ENCODE measurements around the gene PHETA2. TPM values are rescaled to one million over a fixed set of nuclear protein-coding genes. Genes with fewer than 3 reads are reported as not detected.
A peak's percentile ranks its signal among the peaks of the same experiment; 100 is the strongest.

Gene PHETA2
- 1 to 10 TPM; 2.7 to 2.8 TPM for total RNA-seq

GRCh38 chr22:42074132-42074811, at the start of gene PHETA2:
Gene PHETA2 (plus strand): TSS chr22:42074248. CDS start chr22:42077294, 3,046 bp downstream.
- Mint-ChIP-seq H3K27me3 (no peaks in the 10 kb centered on the region), H3K27ac (peak within 1 kb of the TSS; percentile 28)
- POLR2A ChIA-PET, result interaction anchor here (0.6 to 1.6 kb wide), 2 partner anchors 16 kb away, joined by 3 to 9 read pairs; partner anchors contain the start of gene NDUFA6

DNA sequence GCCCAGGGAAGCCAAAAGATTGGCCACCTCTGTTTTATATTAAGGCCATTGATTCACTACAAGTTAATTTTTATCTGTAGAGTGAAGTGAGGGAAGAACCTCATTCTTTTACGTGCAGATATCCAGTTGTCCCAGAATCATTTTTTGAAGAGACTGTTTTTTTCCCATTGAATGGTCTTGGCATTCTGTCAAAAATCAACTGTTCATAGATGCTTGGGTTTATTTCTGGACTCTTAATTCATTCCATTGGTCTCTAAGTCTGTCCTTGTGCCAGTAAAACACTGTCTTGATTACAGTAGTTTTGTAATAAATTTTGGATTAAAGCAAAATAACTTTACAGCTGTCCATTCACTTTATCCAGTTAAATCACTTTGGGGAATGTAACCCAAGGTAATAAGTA, 48.6 kb upstream of the PHETA2 start:
- no peak overlapping the region for H3K4me3 Mint-ChIP-seq
- CTCF ChIA-PET, result no interaction called here

More at GRCh38 chr22:42074132-42074811, at the start of gene PHETA2:
- peak; percentile 70 for DNase-seq
- Mint-ChIP-seq H3K4me3 (peak within 1 kb of the TSS; percentile 59), H3K9me3 (no peaks in the 10 kb centered on the region), H3K36me3 (no peaks in the 10 kb centered on the region), H3K4me1 (ENCODE audit: low read depth) (peaks cover 32% of the 10 kb centered on the region)
- intact Hi-C loops (cut with micrococcal nuclease), result loop anchor here (5.0 kb wide), 4 partner anchors 42 to 292 kb away; partner anchors contain the start of genes CENPM and SEPTIN3
- CTCF ChIA-PET, result no interaction called here

DNA sequence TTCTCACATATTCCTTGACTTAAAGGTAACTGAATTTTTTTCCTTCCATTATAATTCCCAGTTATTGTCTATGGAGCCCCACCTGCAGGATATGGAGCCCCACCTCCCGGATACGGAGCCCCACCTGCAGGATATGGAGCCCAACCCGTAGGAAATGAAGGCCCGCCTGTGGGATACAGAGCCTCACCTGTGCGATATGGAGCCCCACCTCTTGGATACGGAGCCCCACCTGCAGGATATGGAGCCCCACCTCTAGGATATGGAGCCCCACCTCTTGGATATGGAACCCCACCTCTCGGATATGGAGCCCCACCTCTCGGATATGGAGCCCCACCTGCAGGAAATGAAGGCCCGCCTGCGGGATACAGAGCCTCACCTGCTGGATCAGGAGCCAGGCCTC, 47.3 kb upstream of the PHETA2 start:
- CTCF ChIA-PET, result no interaction called here
- H3K4me3 Mint-ChIP-seq, result no peak overlapping the region
- no peaks in the 10 kb centered on the region for H3K9me3 Mint-ChIP-seq
- H3K4me1 Mint-ChIP-seq (ENCODE audit: low read depth), result peaks cover 27% of the 10 kb centered on the region
- no peak overlapping the region for H3K27ac Mint-ChIP-seq
- intact Hi-C loops (cut with micrococcal nuclease), result no loop called here
- H3K36me3 Mint-ChIP-seq, result no peaks in the 10 kb centered on the region
- no peaks in the 10 kb centered on the region for H3K27me3 Mint-ChIP-seq
- no peak for DNase-seq
- POLR2A ChIA-PET, result no interaction called here

More for the DNA sequence above, 48.6 kb upstream of the PHETA2 start:
- DNase-seq, result no peak
- Mint-ChIP-seq H3K27me3 (no peaks in the 10 kb centered on the region), H3K4me1 (ENCODE audit: low read depth) (peaks cover 14% of the 10 kb centered on the region), H3K27ac (no peak overlapping the region), H3K36me3 (no peaks in the 10 kb centered on the region), H3K9me3 (no peaks in the 10 kb centered on the region)
- intact Hi-C loops (cut with micrococcal nuclease), result no loop called here
- POLR2A ChIA-PET, result no interaction called here

DNA sequence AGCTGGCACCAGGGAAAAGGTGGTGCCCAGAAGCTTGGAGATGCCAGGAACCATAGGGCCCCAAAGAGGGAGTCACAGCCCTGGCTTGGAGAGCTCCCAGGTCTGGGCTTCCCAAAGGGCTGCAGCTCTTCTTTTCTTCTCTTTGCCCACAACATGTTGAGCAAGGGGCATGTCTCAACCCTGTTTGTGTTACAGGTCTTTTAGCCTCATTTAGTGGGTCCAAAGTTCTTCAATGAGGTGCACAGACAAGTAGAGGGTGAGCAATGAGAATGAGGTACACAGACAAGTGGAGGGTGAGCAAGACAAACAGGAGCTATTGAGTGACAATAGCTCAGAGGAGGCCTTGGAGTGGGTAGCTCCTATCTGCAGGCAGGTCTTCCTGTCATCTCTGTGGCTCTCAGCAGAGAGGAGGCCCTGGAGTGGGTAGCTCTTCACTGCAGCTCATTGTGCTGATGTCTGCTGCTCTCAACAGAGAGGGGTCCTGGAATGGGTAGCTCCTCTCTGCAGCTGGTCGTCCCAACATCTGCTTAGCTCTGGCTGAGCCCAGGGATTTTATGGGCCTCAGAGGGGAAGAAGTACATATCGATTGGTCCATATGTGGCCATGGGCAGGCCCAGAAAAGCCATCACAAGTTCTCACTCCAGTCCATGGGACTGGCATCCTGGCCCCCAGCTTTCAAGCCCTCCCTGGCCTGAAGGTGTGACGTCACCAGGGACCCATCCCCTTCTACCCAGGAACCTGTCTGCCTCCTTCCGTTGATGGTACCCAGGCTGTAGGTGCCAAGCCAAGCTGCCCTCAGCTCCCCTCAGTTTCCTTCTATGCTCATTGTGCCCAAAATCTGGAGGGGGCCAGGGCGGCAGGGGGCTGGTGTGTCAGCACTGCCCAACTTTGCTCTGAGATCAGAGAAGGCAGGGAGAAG, 40.5 kb upstream of the PHETA2 start:
- peak; percentile 13 for DNase-seq
- H3K36me3 Mint-ChIP-seq, result peaks cover 11% of the 10 kb centered on the region
- H3K27ac Mint-ChIP-seq, result no peak overlapping the region
- peaks cover 23% of the 10 kb centered on the region for H3K9me3 Mint-ChIP-seq
- intact Hi-C loops (cut with micrococcal nuclease), result loop anchor here (5.0 kb wide), 1 partner anchor 39 kb away; the partner anchor contains the start of genes NAGA and PHETA2
- no peak overlapping the region for H3K4me3 Mint-ChIP-seq
- ChIA-PET POLR2A (interaction anchor here (1.0 to 1.4 kb wide), 3 partner anchors 36 to 580 kb away, joined by 3 read pairs; no protein-coding TSS in a partner anchor), CTCF (no interaction called here)
- peaks cover 19% of the 10 kb centered on the region for H3K4me1 Mint-ChIP-seq (ENCODE audit: low read depth)
- H3K27me3 Mint-ChIP-seq, result no peaks in the 10 kb centered on the region

DNA sequence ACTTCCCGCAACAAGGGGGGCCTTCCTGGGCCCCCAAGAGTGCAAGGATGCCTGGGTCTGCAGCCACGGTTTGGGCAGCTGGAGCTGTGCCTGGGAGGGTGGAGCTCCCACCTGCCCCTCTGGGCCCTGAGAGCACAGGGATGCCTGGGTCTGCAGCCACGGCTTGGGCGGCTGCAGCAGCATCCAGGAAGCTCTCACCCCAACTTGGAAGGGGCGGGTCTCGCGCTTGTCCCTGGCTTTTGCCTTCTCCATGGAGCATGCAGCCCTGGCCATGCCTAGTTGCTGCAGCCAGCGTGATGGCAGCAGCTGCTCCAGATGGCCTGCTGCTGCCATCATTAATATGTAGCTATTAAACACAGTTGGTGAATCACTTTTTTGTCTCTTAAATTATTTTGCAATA, 38.8 kb upstream of the PHETA2 start:
- no peaks in the 10 kb centered on the region for H3K27me3 Mint-ChIP-seq
- peaks cover 11% of the 10 kb centered on the region for H3K36me3 Mint-ChIP-seq
- POLR2A ChIA-PET, result no interaction called here
- H3K27ac Mint-ChIP-seq, result no peak overlapping the region
- peaks cover 23% of the 10 kb centered on the region for H3K9me3 Mint-ChIP-seq
- H3K4me1 Mint-ChIP-seq (ENCODE audit: low read depth), result peaks cover 17% of the 10 kb centered on the region
- no peak overlapping the region for H3K4me3 Mint-ChIP-seq
- intact Hi-C loops (cut with micrococcal nuclease), result no loop called here
- CTCF ChIA-PET, result interaction anchor here (0.6 kb wide), 1 partner anchor 506 kb away, joined by 3 read pairs; no protein-coding TSS in a partner anchor
- no peak for DNase-seq

- intact Hi-C loops (cut with micrococcal nuclease), result no loop called here
- H3K9me3 Mint-ChIP-seq, result peaks cover 20% of the 10 kb centered on the region
These were observed 34.8 kb upstream of the PHETA2 start for GRCh38 chr22:42039271-42039670.

GRCh38 chr22:42041784-42042183, 32.3 kb upstream of the PHETA2 start:
- no peaks in the 10 kb centered on the region for H3K4me1 Mint-ChIP-seq (ENCODE audit: low read depth)
- H3K4me3 Mint-ChIP-seq, result no peak overlapping the region
- peaks cover 11% of the 10 kb centered on the region for H3K9me3 Mint-ChIP-seq
- no peak for DNase-seq
- intact Hi-C loops (cut with micrococcal nuclease), result no loop called here
- POLR2A ChIA-PET, result no interaction called here
- H3K36me3 Mint-ChIP-seq, result peaks cover 9% of the 10 kb centered on the region
- H3K27ac Mint-ChIP-seq, result no peak overlapping the region
- no peaks in the 10 kb centered on the region for H3K27me3 Mint-ChIP-seq
- CTCF ChIA-PET, result no interaction called here

More at GRCh38 chr22:42039271-42039670, 34.8 kb upstream of the PHETA2 start:
- no peaks in the 10 kb centered on the region for H3K27me3 Mint-ChIP-seq
- DNase-seq, result no peak
- no peak overlapping the region for H3K4me3 Mint-ChIP-seq
- ChIA-PET POLR2A (no interaction called here), CTCF (interaction anchor here (0.6 kb wide), 1 partner anchor 17 kb away, joined by 5 read pairs; no protein-coding TSS in a partner anchor)
- peaks cover 9% of the 10 kb centered on the region for H3K36me3 Mint-ChIP-seq
- H3K27ac Mint-ChIP-seq, result no peak overlapping the region
- H3K4me1 Mint-ChIP-seq (ENCODE audit: low read depth), result no peaks in the 10 kb centered on the region

GRCh38 chr22:42050641-42051180, 23.3 kb upstream of the PHETA2 start:
- H3K27me3 Mint-ChIP-seq, result no peaks in the 10 kb centered on the region
- H3K27ac Mint-ChIP-seq, result no peak overlapping the region
- no peaks in the 10 kb centered on the region for H3K9me3 Mint-ChIP-seq
- H3K36me3 Mint-ChIP-seq, result no peaks in the 10 kb centered on the region
- intact Hi-C loops (cut with micrococcal nuclease), result no loop called here
- H3K4me3 Mint-ChIP-seq, result no peak overlapping the region
- POLR2A ChIA-PET, result no interaction called here
- H3K4me1 Mint-ChIP-seq (ENCODE audit: low read depth), result peaks cover 5% of the 10 kb centered on the region
- no peak for DNase-seq
- CTCF ChIA-PET, result no interaction called here

- Mint-ChIP-seq H3K27me3 (no peaks in the 10 kb centered on the region), H3K4me3 (no peak overlapping the region), H3K9me3 (peaks cover 13% of the 10 kb centered on the region), H3K27ac (no peak overlapping the region), H3K4me1 (ENCODE audit: low read depth) (peaks cover 5% of the 10 kb centered on the region), H3K36me3 (peaks cover 9% of the 10 kb centered on the region)
- no peak for DNase-seq
- ChIA-PET CTCF (no interaction called here), POLR2A (no interaction called here)
- intact Hi-C loops (cut with micrococcal nuclease), result no loop called here
These were observed 21.3 kb upstream of the PHETA2 start for GRCh38 chr22:42052765-42053164.

DNA sequence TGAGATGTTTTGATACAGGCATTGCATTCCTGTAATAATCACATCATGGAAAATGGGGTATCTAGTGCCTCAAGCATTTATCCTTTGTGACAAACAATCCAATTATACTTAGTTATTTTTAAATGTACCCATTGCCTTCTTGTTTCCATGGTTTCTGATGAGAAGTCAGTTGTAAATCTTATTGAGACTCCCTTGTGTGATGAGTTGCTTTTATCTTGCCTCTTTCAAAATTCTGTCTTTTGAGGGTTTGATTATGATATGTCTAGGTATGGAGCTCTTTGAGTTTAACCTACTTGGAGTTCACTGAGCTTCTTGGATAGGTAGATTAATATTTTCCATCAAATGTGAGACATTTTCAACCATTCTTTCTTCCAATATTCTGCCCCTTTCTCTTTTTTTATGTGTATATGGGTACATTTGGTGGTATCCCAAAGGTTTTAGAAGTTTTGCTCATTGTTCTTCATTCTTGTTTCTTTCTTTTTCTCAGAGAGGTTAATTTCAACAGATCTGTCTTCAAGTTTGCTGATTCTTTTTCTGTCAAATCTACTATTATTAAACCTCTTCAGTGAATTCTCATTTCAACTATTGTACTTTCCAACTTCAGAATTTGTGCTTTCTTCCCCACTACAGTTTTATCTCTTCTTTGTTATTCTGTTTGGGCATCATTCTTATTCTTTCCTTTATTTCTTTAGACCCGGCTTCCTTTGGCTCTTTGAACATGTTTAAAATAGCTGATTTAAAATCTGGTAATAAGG, 17.1 kb upstream of the PHETA2 start:
- peaks cover 5% of the 10 kb centered on the region for H3K4me1 Mint-ChIP-seq (ENCODE audit: low read depth)
- intact Hi-C loops (cut with micrococcal nuclease), result no loop called here
- ChIA-PET CTCF (interaction anchor here (0.6 kb wide), 2 partner anchors 18 to 38 kb away, joined by 3 to 5 read pairs; no protein-coding TSS in a partner anchor), POLR2A (no interaction called here)
- peaks cover 20% of the 10 kb centered on the region for H3K9me3 Mint-ChIP-seq
- peaks cover 41% of the 10 kb centered on the region for H3K36me3 Mint-ChIP-seq
- no peak overlapping the region for H3K27ac Mint-ChIP-seq
- H3K27me3 Mint-ChIP-seq, result no peaks in the 10 kb centered on the region
- no peak overlapping the region for H3K4me3 Mint-ChIP-seq
- DNase-seq, result no peak

DNA sequence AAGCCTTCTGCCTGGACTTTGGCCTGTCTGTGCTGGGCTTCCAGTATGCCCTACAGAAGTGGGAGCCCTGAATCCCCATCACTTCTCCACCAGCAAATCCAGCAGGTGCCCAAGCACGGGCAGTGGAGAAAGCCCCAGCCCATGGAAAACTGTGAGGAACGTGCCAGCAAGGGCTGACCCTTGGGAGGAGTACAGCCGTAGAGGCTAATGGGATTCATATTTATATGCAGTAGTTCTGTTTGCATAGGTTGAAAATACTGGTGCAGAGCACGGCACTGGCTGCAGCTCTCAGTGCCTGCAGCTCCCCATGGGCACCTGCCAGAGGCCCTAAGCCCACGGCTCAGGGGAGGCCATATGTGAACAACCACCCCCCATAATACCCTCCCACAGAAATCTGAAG, 13.6 kb upstream of the PHETA2 start:
- intact Hi-C loops (cut with micrococcal nuclease), result no loop called here
- H3K4me3 Mint-ChIP-seq, result no peak overlapping the region
- POLR2A ChIA-PET, result interaction anchor here (0.5 kb wide), 1 partner anchor 250 kb away, joined by 3 read pairs; no protein-coding TSS in a partner anchor
- H3K27me3 Mint-ChIP-seq, result no peaks in the 10 kb centered on the region
- H3K36me3 Mint-ChIP-seq, result peaks cover 61% of the 10 kb centered on the region
- CTCF ChIA-PET, result no interaction called here
- DNase-seq, result no peak
- H3K4me1 Mint-ChIP-seq (ENCODE audit: low read depth), result no peaks in the 10 kb centered on the region
- peaks cover 20% of the 10 kb centered on the region for H3K9me3 Mint-ChIP-seq
- H3K27ac Mint-ChIP-seq, result no peak overlapping the region
